Measurements from ENCODE around the gene LINS1.

Gene LINS1

DNA sequence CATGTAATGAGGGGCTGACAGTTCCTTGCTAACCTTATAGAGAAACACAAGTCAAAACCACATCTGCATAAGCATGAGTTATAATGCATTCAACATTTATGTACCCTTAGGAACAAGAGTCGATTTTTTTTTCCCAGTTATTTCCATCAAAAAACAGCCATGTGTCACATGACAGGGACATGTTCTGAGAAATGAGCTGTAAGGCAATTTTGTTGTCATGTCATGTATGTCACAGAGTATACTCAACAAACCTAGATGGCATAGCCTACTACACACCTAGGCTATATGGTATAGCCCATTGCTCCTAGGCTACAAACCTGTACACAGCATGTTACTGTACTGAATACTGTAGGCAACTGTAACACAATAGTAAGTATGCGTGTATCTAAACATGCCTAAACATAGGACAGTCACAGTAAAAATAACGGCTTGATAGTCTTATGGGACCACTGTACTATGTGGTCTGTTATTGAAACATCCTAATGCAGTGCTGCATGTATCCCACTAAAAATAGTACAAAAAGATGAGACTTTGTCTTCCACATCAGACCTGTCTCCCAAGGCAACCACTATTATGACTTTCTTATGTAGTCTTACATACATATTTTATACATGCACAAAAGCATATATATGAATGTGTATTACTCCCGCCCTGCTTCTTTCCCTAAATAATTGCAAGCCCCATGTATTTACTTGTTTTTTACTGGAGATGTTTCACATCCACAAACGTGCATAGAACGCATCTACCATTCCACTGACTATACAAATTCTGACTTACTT lies 34.9 kb downstream of the LINS1 start:
- in situ Hi-C loops (cut with MboI; ENCODE audit: low sequenced_read_pairs): no loop called here

- in situ Hi-C loops (cut with MboI; ENCODE audit: low sequenced_read_pairs): no loop called here
Measured at GRCh38 chr15:100565591-100565990, 36.4 kb downstream of the LINS1 start.

GRCh38 chr15:100560323-100560722 lies 41.7 kb downstream of the LINS1 start:
- in situ Hi-C loops (cut with MboI; ENCODE audit: low sequenced_read_pairs): no loop called here

GRCh38 chr15:100559330-100559729 lies 42.7 kb downstream of the LINS1 start:
- in situ Hi-C loops (cut with MboI; ENCODE audit: low sequenced_read_pairs): no loop called here

- in situ Hi-C loops (cut with MboI; ENCODE audit: low sequenced_read_pairs): no loop called here
Measured at GRCh38 chr15:100558771-100559254, 43.2 kb downstream of the LINS1 start.

DNA sequence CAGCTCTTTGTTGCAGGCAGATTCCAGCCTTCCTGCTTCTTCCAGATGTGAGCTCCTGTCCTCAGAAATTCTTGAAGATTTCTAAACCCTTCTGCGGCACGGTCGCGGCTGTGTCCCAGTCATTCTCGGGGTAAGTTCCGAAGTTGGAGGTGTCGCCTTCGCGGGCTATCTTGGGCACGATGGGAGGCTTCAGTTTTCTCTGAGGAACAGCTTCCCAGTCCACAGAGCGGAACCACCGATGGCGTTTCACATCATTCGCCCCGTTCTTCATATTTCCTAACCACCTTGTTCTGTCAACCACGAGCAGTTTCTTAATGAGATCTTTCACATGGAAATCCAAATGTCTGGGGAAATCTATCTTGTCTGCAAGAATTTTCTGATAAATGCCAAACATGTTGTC lies 48.5 kb downstream of the LINS1 start:
- in situ Hi-C loops (cut with MboI; ENCODE audit: low sequenced_read_pairs): no loop called here

DNA sequence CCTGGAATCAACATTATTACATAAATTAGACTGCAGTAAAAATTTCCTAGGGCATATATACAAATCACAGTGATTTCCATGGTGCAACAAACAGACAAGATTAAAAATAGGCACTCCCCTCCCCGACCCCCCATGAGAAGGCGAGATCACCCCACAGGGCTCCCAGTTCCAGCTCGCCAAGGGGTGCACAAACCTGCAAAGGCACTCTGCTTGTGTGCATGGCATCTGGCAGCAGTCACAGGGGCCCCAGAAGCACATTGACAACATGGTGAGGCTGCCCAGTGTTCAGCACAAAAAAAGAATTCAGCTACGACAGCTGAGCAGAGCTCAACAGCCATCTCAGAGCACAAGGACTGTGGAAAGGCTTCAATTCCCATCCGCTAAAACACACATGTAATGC lies 54.0 kb downstream of the LINS1 start:
- in situ Hi-C loops (cut with MboI; ENCODE audit: low sequenced_read_pairs): no loop called here

- in situ Hi-C loops (cut with MboI; ENCODE audit: low sequenced_read_pairs): no loop called here
Measured at GRCh38 chr15:100544946-100545345, 57.0 kb downstream of the LINS1 start.

DNA sequence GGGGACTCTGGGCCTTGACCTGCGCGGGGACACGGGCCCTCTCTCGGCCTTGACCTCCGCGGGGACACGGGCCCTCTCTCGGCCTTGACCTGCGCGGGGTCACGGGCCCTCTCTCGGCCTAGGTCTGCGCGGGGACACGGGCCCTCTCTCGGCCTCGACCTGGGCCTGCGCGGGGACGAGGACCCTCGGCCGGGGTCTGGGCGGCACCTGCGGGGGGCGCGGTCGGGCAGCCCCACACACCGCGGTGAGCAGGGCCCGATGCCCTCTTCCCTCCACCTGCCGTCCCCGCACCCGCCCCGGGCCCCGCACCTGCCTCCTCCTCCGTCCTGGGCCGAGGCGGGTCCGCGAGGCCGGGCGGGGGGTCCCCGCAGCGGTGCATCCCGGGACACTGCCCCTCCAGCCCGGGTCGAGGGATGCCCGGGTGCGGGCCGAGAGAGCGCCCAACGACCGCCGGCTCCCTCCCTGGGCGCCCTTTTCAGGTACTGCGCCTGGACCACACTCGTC lies 57.6 kb downstream of the LINS1 start:
- in situ Hi-C loops (cut with MboI; ENCODE audit: low sequenced_read_pairs): no loop called here

GRCh38 chr15:100542290-100542689 lies 59.7 kb downstream of the LINS1 start:
- in situ Hi-C loops (cut with MboI; ENCODE audit: low sequenced_read_pairs): no loop called here

DNA sequence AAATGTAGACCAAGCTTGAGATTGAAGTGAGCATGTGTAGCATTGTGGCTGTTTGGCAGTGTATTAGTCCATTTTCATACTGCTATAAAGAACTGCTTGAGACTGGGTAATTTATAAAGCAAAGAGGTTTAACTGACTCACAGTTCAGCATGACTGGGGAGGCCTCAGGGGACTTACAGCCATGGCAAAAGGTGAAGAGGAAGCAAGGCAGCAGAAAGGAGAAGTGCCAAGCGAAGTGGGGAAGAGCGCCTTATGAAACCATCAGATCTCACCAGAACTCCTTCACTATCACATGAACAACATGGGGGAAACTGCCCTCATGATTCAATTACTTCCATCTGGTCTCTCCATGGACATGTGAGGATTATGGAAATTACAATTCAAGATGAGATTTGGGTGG lies 64.7 kb downstream of the LINS1 start:
- in situ Hi-C loops (cut with MboI; ENCODE audit: low sequenced_read_pairs): no loop called here

- in situ Hi-C loops (cut with MboI; ENCODE audit: low sequenced_read_pairs): no loop called here
Measured at GRCh38 chr15:100536733-100537132, 65.3 kb downstream of the LINS1 start.

- in situ Hi-C loops (cut with MboI; ENCODE audit: low sequenced_read_pairs): no loop called here
Measured at GRCh38 chr15:100533886-100534285, 68.1 kb downstream of the LINS1 start.

DNA sequence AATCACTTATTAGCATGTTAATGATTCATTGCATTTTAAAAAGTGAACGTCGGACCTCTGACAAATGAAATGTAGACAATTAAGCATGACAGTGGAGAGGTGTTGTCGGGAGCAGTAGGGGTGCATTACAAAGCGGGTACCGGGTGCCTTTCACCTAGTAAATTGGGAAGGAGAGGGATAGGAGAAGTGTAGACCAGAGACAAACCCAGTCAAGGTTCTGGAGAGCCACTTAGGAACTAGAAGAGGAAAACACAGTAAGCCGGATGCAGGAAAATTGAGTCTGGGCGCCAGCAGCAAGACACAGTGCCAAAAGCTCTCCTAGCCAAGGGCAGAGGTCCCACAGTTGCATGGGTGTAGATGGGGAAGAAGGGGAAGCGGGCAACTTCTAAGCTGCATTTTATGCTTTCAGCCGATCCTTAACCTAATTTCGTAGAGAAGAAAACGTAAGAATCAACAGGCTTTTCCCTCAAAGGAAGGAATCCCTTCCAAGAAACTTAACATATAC lies 70.1 kb downstream of the LINS1 start:
- in situ Hi-C loops (cut with MboI; ENCODE audit: low sequenced_read_pairs): no loop called here

- in situ Hi-C loops (cut with MboI; ENCODE audit: low sequenced_read_pairs): no loop called here
Measured at GRCh38 chr15:100531204-100531603, 70.8 kb downstream of the LINS1 start.

- in situ Hi-C loops (cut with MboI; ENCODE audit: low sequenced_read_pairs): no loop called here
Measured at GRCh38 chr15:100529556-100529955, 72.4 kb downstream of the LINS1 start.

- in situ Hi-C loops (cut with MboI; ENCODE audit: low sequenced_read_pairs): no loop called here
Measured at GRCh38 chr15:100528833-100529428, 73.1 kb downstream of the LINS1 start, which contains the start of gene CERS3. TSS of gene CERS3 (minus strand) at chr15:100528950. CDS start at chr15:100501849, 27,101 bp downstream.

DNA sequence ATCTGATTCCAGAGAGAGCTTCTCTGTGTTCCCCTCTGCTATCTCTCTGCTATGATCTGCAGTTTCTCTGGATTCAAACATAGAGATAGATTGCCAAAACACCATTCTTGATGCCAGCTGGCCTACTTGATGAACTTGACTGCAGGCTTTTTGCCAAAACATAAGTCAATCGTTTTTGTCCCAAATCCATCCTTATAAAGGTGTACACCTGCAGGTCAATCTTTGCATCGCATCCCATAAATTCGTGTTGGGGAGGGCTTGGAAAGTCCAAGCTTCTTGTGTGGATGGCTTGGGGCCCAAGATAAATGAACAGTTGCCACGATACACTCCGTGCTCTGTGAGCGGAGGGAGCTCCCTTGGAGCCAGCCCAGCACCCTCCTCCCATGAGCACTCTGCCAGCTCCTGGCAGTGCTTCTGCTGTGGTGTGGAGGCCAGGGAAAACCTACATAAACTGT lies 75.9 kb downstream of the LINS1 start:
- in situ Hi-C loops (cut with MboI; ENCODE audit: low sequenced_read_pairs): no loop called here

DNA sequence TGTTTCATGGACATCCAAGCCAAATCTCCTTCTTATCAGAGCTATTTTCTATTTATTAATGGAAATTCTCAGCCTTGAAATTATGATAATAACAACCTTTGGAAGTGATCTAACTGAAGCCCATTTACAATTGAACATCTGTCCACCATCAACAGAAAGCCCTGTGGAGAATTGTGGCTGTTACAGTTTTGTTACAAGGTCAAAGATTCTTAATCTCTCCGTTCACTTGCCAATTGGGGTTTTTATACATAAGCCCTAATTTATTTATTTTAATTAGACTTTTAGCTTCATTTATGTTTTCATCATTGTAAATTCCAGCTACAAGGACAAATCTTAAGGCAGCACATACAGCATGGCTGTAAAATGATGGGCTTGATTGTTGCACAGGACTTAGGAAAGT lies 76.5 kb downstream of the LINS1 start:
- in situ Hi-C loops (cut with MboI; ENCODE audit: low sequenced_read_pairs): no loop called here

GRCh38 chr15:100524326-100524725 lies 77.7 kb downstream of the LINS1 start:
- in situ Hi-C loops (cut with MboI; ENCODE audit: low sequenced_read_pairs): no loop called here

- in situ Hi-C loops (cut with MboI; ENCODE audit: low sequenced_read_pairs): no loop called here
Measured at GRCh38 chr15:100521907-100522306, 80.1 kb downstream of the LINS1 start.

All from HL-60/S4 treated with phorbol 12-myristate 13-acetate at 8.2 ng/mL for 4 days and 3 days (cell line).